Upper lobe of left lung (tissue), 4 donors: ENCODE measurements around the gene PANX2.

Experiments used
- CTCF ChIP-seq, 6 experiments: fragments of 450-650 bp in 4 of 6; fragments of 200-600 bp in 2 of 6; sonication (generic) in 2 of 6; IDR thresholded peaks; one replicate each; pipeline ENCODE4 v1.5.1; 2016 to 2019; ENCODE audit warnings: antibody characterized with exemption in 6 of 6
- EP300 ChIP-seq, 4 donors: sonication (generic); formaldehyde crosslinking; IDR thresholded peaks; one replicate each; pipeline ENCODE4 v1.5.1; 2017; ENCODE audit warnings: antibody characterized with exemption in 4 of 4, control low read depth in 2 of 4
- POLR2A ChIP-seq, 4 donors: fragments of 450-650 bp; IDR thresholded peaks; one replicate each; pipeline ENCODE4 v1.5.1; 2016 to 2017; ENCODE audit warnings: antibody characterized with exemption in 4 of 4, mild to moderate bottlenecking in 2 of 4
- POLR2AphosphoS5 ChIP-seq, 2 donors: sonication (generic); formaldehyde crosslinking; IDR thresholded peaks; one replicate each; pipeline ENCODE4 v1.5.1; 2017; ENCODE audit warnings: antibody characterized with exemption in 2 of 2

GRCh38 chr22:50151571-50152537, 18.7 kb upstream of the PANX2 start:
- TF ChIP-seq POLR2AphosphoS5 (IDR thresholded peaks at IDR 0.05) (no peak), CTCF (IDR thresholded peaks at IDR 0.05) (no peak), POLR2A (IDR thresholded peaks at IDR 0.05) (no peak), EP300 (IDR thresholded peaks at IDR 0.05) (no peak)
